SK-N-DZ (cell line): ENCODE results near the gene IFNAR1.
A peak's percentile ranks its signal among the peaks of the same experiment; 100 is the strongest.
"Not testable (repeated sequence)": the region's sequence is repeated elsewhere in the genome, so short reads cannot be mapped to it uniquely, and the experiment has no call there.

Experiments
- DNase-seq: peaks from one replicate; pipeline ENCODE4 v3.0.0-alpha.2; 2015; ENCODE audit warnings: low spot score

IFNAR1 gene

GRCh38 chr21:33305938-33306337 lies 18.8 kb upstream of the IFNAR1 start:
- no peak for DNase-seq

GRCh38 chr21:33308586-33309490 lies 15.9 kb upstream of the IFNAR1 start:
- DNase-seq, result peak; percentile 81

GRCh38 chr21:33309778-33310177 lies 15.0 kb upstream of the IFNAR1 start:
- DNase-seq, result no peak

- no peak for DNase-seq
These were observed 12.6 kb upstream of the IFNAR1 start for GRCh38 chr21:33312121-33312520.

- DNase-seq, result no peak
These were observed 11.6 kb upstream of the IFNAR1 start for GRCh38 chr21:33313183-33313582.

GRCh38 chr21:33313611-33314010 lies 11.2 kb upstream of the IFNAR1 start:
- no peak for DNase-seq

- DNase-seq, result no peak
These were observed 10.7 kb upstream of the IFNAR1 start for GRCh38 chr21:33314111-33314510.

GRCh38 chr21:33315946-33316710 lies 8.6 kb upstream of the IFNAR1 start:
- no peak for DNase-seq

- no peak for DNase-seq
These were observed 7.6 kb upstream of the IFNAR1 start for GRCh38 chr21:33317145-33317544.

GRCh38 chr21:33317786-33318486 lies 6.8 kb upstream of the IFNAR1 start:
- no peak for DNase-seq

- DNase-seq, result not testable (repeated sequence)
These were observed 3.8 kb upstream of the IFNAR1 start for GRCh38 chr21:33321005-33321404.

GRCh38 chr21:33323610-33324009 lies 1.2 kb upstream of the IFNAR1 start:
- not testable (repeated sequence) for DNase-seq

GRCh38 chr21:33325222-33326067 lies 675 bp downstream of the IFNAR1 start:
- DNase-seq, result peak; percentile 44

- no peak for DNase-seq
These were observed 2.6 kb downstream of the IFNAR1 start for GRCh38 chr21:33327326-33327725.

GRCh38 chr21:33327792-33328433 lies 3.1 kb downstream of the IFNAR1 start:
- no peak for DNase-seq

GRCh38 chr21:33330726-33331125 lies 6.0 kb downstream of the IFNAR1 start:
- no peak for DNase-seq

GRCh38 chr21:33332143-33332542 lies 7.4 kb downstream of the IFNAR1 start:
- no peak for DNase-seq

GRCh38 chr21:33334191-33334590 lies 9.4 kb downstream of the IFNAR1 start:
- DNase-seq, result no peak

- DNase-seq, result no peak
These were observed 10.1 kb downstream of the IFNAR1 start for GRCh38 chr21:33334824-33335223.

- no peak for DNase-seq
These were observed 14.4 kb downstream of the IFNAR1 start for GRCh38 chr21:33339135-33339534.

- no peak for DNase-seq
These were observed 15.1 kb downstream of the IFNAR1 start for GRCh38 chr21:33339918-33340317.
